Measurements from ENCODE around the gene KRTAP16-1. TPM values are rescaled to one million over a fixed set of nuclear protein-coding genes. Genes with fewer than 3 reads are reported as not detected.

Gene KRTAP16-1
- total RNA-seq, 1 experiment from 2014 or later = not detected

- ChIA-PET CTCF (no interaction called here), POLR2A (ENCODE audit: low non-redundant PET) (no interaction called here)
- H3K4me1 ChIP-seq (ENCODE audit: insufficient read depth, low read length, poor library complexity, severe bottlenecking) = peaks cover 12% of the 10 kb centered on the region
- TF ChIP-seq EZH2 (IDR thresholded peaks at IDR 0.05; ENCODE audit: borderline replicate concordance, low read depth, low read length, poor library complexity, severe bottlenecking) (no peak), CTCF (conservative IDR thresholded peaks at IDR 0.05; ENCODE audit: low read depth, low read length) (no peak)
- H3K9me3 ChIP-seq (ENCODE audit: low read depth, low read length, poor library complexity, severe bottlenecking) = no peaks in the 10 kb centered on the region
- no peak overlapping the region for H3K4me3 ChIP-seq (ENCODE audit: low read depth, low read length, poor library complexity, severe bottlenecking)
- intact Hi-C loops (cut with micrococcal nuclease; ENCODE audit: unreplicated experiment) = no loop called here
- no TSS peak for BruUV-seq (replicated peaks)
- no peaks in the 10 kb centered on the region for H3K36me3 ChIP-seq (ENCODE audit: insufficient read depth, low read length, poor library complexity, severe bottlenecking)
- H3K27me3 ChIP-seq (replicated peaks; ENCODE audit: insufficient read depth, low read depth, low read length, poor library complexity) = no peaks in the 10 kb centered on the region
- no peak overlapping the region for H3K27ac ChIP-seq (ENCODE audit: low read depth, low read length, poor library complexity, severe bottlenecking)
- no peak for DNase-seq (ENCODE audit: low spot score)
Observed at GRCh38 chr17:41335747-41336146, 26.6 kb upstream of the KRTAP16-1 start.

GRCh38 chr17:41334385-41335305 lies 25.5 kb upstream of the KRTAP16-1 start:
- Histone ChIP-seq H3K36me3 (ENCODE audit: insufficient read depth, low read length, poor library complexity, severe bottlenecking) (no peaks in the 10 kb centered on the region), H3K27me3 (replicated peaks; ENCODE audit: insufficient read depth, low read depth, low read length, poor library complexity) (no peaks in the 10 kb centered on the region), H3K27ac (ENCODE audit: low read depth, low read length, poor library complexity, severe bottlenecking) (peak overlapping the region; percentile 23), H3K4me1 (ENCODE audit: insufficient read depth, low read length, poor library complexity, severe bottlenecking) (peaks cover 1% of the 10 kb centered on the region), H3K9me3 (ENCODE audit: low read depth, low read length, poor library complexity, severe bottlenecking) (no peaks in the 10 kb centered on the region), H3K4me3 (ENCODE audit: low read depth, low read length, poor library complexity, severe bottlenecking) (no peak overlapping the region)
- POLR2A ChIA-PET (ENCODE audit: low non-redundant PET) = no interaction called here
- TF ChIP-seq EZH2 (IDR thresholded peaks at IDR 0.05; ENCODE audit: borderline replicate concordance, low read depth, low read length, poor library complexity, severe bottlenecking) (no peak), CTCF (conservative IDR thresholded peaks at IDR 0.05; ENCODE audit: low read depth, low read length) (no peak)
- BruUV-seq (replicated peaks) = no TSS peak
- CTCF ChIA-PET = no interaction called here
- peak; percentile 4 for DNase-seq (ENCODE audit: low spot score)
- intact Hi-C loops (cut with micrococcal nuclease; ENCODE audit: unreplicated experiment) = no loop called here

- intact Hi-C loops (cut with micrococcal nuclease; ENCODE audit: unreplicated experiment) = no loop called here
- ChIA-PET CTCF (no interaction called here), POLR2A (ENCODE audit: low non-redundant PET) (no interaction called here)
Observed at GRCh38 chr17:41333836-41334235, 24.7 kb upstream of the KRTAP16-1 start.

More at GRCh38 chr17:41333836-41334235, 24.7 kb upstream of the KRTAP16-1 start:
- TF ChIP-seq CTCF (conservative IDR thresholded peaks at IDR 0.05; ENCODE audit: low read depth, low read length) = no peak
- TF ChIP-seq EZH2 (IDR thresholded peaks at IDR 0.05; ENCODE audit: borderline replicate concordance, low read depth, low read length, poor library complexity, severe bottlenecking) = no peak
- no TSS peak for BruUV-seq (replicated peaks)
- Histone ChIP-seq H3K4me1 (ENCODE audit: insufficient read depth, low read length, poor library complexity, severe bottlenecking) (no peaks in the 10 kb centered on the region), H3K9me3 (ENCODE audit: low read depth, low read length, poor library complexity, severe bottlenecking) (no peaks in the 10 kb centered on the region), H3K36me3 (ENCODE audit: insufficient read depth, low read length, poor library complexity, severe bottlenecking) (no peaks in the 10 kb centered on the region), H3K27me3 (replicated peaks; ENCODE audit: insufficient read depth, low read depth, low read length, poor library complexity) (no peaks in the 10 kb centered on the region), H3K4me3 (ENCODE audit: low read depth, low read length, poor library complexity, severe bottlenecking) (no peak overlapping the region), H3K27ac (ENCODE audit: low read depth, low read length, poor library complexity, severe bottlenecking) (no peak overlapping the region)
- DNase-seq (ENCODE audit: low spot score) = no peak
